Right lobe of liver (tissue), 4 donors: Measurements from ENCODE around the gene C20orf204.

Experiments
- POLR2A ChIP-seq: fragments of 450-650 bp; IDR thresholded peaks from one replicate; pipeline ENCODE4 v1.6.1; 2017; ENCODE audit warnings: antibody characterized with exemption, mild to moderate bottlenecking
- TF ChIP-seq, protein P1 (sequence below), 4 donors: fragments of 200-600 bp in 3 of 4; fragments of 450-650 bp in 1 of 4; IDR thresholded peaks; one replicate each; pipeline versions ENCODE4 v1.5.1 to v1.8.0; 2016 to 2022; ENCODE audit warnings: antibody characterized with exemption in 4 of 4, mild to moderate bottlenecking in 2 of 4
- donor health status: DM: no; HTN: no; CAD: no.
- donor health status: DM: no; HTN: no; CAD: no.
- donor health status: DM: no; HTN: yes; CAD: no.

DNA sequence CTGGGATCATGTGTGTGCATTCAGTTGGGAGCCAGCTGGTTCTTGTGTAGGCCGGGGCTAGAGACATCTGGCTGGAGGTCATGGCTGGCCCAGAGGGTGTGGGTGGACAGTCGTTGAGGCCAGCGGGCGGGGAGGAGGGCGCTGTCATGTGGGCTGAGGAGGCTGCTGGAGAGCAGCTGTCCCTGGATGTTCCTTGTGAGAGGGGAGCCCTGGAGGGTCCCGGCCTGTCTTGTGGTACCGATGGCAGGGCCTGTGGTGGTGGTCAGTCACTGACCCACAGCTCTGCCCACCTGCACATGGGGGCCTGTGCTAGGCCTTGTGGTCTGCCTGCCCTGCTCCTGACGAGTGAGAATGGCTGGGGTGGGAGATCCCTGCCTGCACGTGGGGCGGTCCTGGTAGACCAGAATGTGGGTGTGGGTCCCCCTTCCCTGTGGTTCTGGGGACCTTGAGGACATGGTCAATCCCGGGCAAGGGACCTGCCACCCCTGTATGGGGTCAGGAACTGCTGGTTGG is 1.9 kb upstream of the C20orf204 start:
- no peak for TF ChIP-seq POLR2A
- TF ChIP-seq, protein P1, sequence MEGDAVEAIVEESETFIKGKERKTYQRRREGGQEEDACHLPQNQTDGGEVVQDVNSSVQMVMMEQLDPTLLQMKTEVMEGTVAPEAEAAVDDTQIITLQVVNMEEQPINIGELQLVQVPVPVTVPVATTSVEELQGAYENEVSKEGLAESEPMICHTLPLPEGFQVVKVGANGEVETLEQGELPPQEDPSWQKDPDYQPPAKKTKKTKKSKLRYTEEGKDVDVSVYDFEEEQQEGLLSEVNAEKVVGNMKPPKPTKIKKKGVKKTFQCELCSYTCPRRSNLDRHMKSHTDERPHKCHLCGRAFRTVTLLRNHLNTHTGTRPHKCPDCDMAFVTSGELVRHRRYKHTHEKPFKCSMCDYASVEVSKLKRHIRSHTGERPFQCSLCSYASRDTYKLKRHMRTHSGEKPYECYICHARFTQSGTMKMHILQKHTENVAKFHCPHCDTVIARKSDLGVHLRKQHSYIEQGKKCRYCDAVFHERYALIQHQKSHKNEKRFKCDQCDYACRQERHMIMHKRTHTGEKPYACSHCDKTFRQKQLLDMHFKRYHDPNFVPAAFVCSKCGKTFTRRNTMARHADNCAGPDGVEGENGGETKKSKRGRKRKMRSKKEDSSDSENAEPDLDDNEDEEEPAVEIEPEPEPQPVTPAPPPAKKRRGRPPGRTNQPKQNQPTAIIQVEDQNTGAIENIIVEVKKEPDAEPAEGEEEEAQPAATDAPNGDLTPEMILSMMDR (IDR thresholded peaks at IDR 0.05), result no peak
